Measurements from ENCODE around the gene RNF38.

The RNF38 gene

GRCh38 chr9:36436909-36437308, 36.8 kb upstream of the RNF38 start:
- Histone ChIP-seq H3K79me2 (no peaks in the 10 kb centered on the region), H2AFZ (no peak overlapping the region), H3K9ac (no peak overlapping the region), H3K4me2 (ENCODE audit: low read length) (no peak overlapping the region), H3K9me3 (ENCODE audit: control insufficient read depth, low read length) (no peaks in the 10 kb centered on the region), H3K4me1 (peaks cover 7% of the 10 kb centered on the region), H3K27me3 (ENCODE audit: control insufficient read depth, insufficient read depth, low read length) (no peaks in the 10 kb centered on the region), H3K36me3 (ENCODE audit: control insufficient read depth, insufficient read depth, low read length) (no peaks in the 10 kb centered on the region), H3K4me3 (ENCODE audit: low read depth, low read length) (no peak overlapping the region), H3K27ac (no peak overlapping the region)
- no peak for TF ChIP-seq CTCF (IDR thresholded peaks at IDR 0.05)

- TF ChIP-seq CTCF (IDR thresholded peaks at IDR 0.05), result no peak
- Histone ChIP-seq H3K36me3 (ENCODE audit: control insufficient read depth, insufficient read depth, low read length) (no peaks in the 10 kb centered on the region), H3K9me3 (ENCODE audit: control insufficient read depth, low read length) (no peaks in the 10 kb centered on the region), H3K4me1 (peaks cover 7% of the 10 kb centered on the region), H3K79me2 (peaks cover 4% of the 10 kb centered on the region), H3K4me3 (ENCODE audit: low read depth, low read length) (no peak overlapping the region), H3K4me2 (ENCODE audit: low read length) (no peak overlapping the region), H3K27ac (no peak overlapping the region), H2AFZ (no peak overlapping the region), H3K9ac (no peak overlapping the region), H3K27me3 (ENCODE audit: control insufficient read depth, insufficient read depth, low read length) (no peaks in the 10 kb centered on the region)
Observed at GRCh38 chr9:36433386-36433785, 33.3 kb upstream of the RNF38 start.

DNA sequence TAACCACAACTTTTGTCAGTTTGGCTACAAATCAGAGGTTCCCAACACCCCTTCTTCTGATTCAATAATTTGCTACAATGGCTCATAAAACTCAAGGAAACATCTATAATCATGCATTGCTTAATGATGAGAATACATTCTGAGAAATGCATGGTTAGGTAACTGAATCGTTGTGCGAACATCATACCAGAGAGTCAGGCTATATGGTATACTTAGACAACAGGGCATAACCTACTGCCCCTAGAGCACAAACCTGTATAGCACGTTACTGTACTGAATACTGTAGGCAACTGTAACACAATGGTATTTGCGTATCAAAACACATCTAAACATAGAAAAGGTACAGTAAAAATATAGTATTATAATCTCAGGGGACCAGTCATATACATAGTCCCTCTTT, 31.0 kb upstream of the RNF38 start:
- Histone ChIP-seq H3K27ac (no peak overlapping the region), H3K9me3 (ENCODE audit: control insufficient read depth, low read length) (no peaks in the 10 kb centered on the region), H3K9ac (no peak overlapping the region), H3K79me2 (peaks cover 7% of the 10 kb centered on the region), H2AFZ (no peak overlapping the region), H3K4me1 (peaks cover 3% of the 10 kb centered on the region), H3K36me3 (ENCODE audit: control insufficient read depth, insufficient read depth, low read length) (no peaks in the 10 kb centered on the region), H3K27me3 (ENCODE audit: control insufficient read depth, insufficient read depth, low read length) (no peaks in the 10 kb centered on the region), H3K4me3 (ENCODE audit: low read depth, low read length) (no peak overlapping the region), H3K4me2 (ENCODE audit: low read length) (no peak overlapping the region)
- no peak for TF ChIP-seq CTCF (IDR thresholded peaks at IDR 0.05)

GRCh38 chr9:36426945-36427344, 26.9 kb upstream of the RNF38 start:
- Histone ChIP-seq H3K27me3 (ENCODE audit: control insufficient read depth, insufficient read depth, low read length) (no peaks in the 10 kb centered on the region), H3K4me3 (ENCODE audit: low read depth, low read length) (no peak overlapping the region), H2AFZ (no peak overlapping the region), H3K27ac (no peak overlapping the region), H3K4me2 (ENCODE audit: low read length) (no peak overlapping the region), H3K4me1 (peaks cover 3% of the 10 kb centered on the region), H3K9me3 (ENCODE audit: control insufficient read depth, low read length) (no peaks in the 10 kb centered on the region), H3K79me2 (peaks cover 7% of the 10 kb centered on the region), H3K36me3 (ENCODE audit: control insufficient read depth, insufficient read depth, low read length) (no peaks in the 10 kb centered on the region), H3K9ac (no peak overlapping the region)
- TF ChIP-seq CTCF (IDR thresholded peaks at IDR 0.05), result no peak

DNA sequence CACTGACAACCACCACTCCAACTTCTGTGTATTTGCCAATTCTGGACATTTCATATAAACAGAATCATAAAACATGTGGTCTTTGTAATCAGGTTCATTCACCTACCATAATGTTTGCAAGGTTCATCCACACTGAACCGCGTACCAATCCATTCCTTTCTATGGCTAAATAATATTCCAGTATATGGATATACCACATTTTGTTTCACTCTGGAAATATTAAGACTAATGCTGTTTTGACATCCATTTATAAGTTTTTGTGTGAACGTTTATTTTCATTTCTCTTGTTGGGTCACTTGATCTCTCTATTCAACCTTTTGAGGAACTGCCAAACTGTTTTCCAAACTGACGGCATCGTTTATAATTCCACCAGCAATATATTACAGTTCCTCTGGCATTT, 26.3 kb upstream of the RNF38 start:
- H3K4me2 ChIP-seq (ENCODE audit: low read length), result no peak overlapping the region

More for the DNA sequence above, 26.3 kb upstream of the RNF38 start:
- H2AFZ ChIP-seq, result no peak overlapping the region
- H3K9me3 ChIP-seq (ENCODE audit: control insufficient read depth, low read length), result no peaks in the 10 kb centered on the region
- H3K9ac ChIP-seq, result no peak overlapping the region
- H3K27me3 ChIP-seq (ENCODE audit: control insufficient read depth, insufficient read depth, low read length), result no peaks in the 10 kb centered on the region
- H3K79me2 ChIP-seq, result peaks cover 7% of the 10 kb centered on the region
- no peak for TF ChIP-seq CTCF (IDR thresholded peaks at IDR 0.05)
- H3K4me1 ChIP-seq, result peaks cover 3% of the 10 kb centered on the region
- H3K4me3 ChIP-seq (ENCODE audit: low read depth, low read length), result no peak overlapping the region
- no peak overlapping the region for H3K27ac ChIP-seq
- no peaks in the 10 kb centered on the region for H3K36me3 ChIP-seq (ENCODE audit: control insufficient read depth, insufficient read depth, low read length)

Data from parathyroid adenoma (tissue), 2 donors.